Liver (tissue), 9 donors: Measurements from ENCODE around the gene RAPGEF4. TPM values are rescaled to one million over a fixed set of nuclear protein-coding genes. Genes with fewer than 3 reads are reported as not detected.

ENCODE experiments used
- DNase-seq: peaks from one replicate; pipeline ENCODE4 v3.0.0-alpha.2; 2017; ENCODE audit warnings: low spot score
- H3K27ac ChIP-seq, 2 donors: one replicate each; pipeline ENCODE4 v1.7.0; 2013; ENCODE audit warnings: inconsistent platforms in 2 of 2, low read length in 2 of 2, control low read depth in 1 of 2, low read depth in 1 of 2, mild to moderate bottlenecking in 1 of 2
- H3K27me3 ChIP-seq, 4 donors: one replicate each; pipeline versions ENCODE4 v1.6.1 to v1.7.0; 2013; ENCODE audit warnings: low read length in 3 of 4, inconsistent platforms in 1 of 4, mild to moderate bottlenecking in 1 of 4, moderate library complexity in 1 of 4; ENCODE audit not compliant: control insufficient read depth in 4 of 4, insufficient read depth in 4 of 4
- H3K36me3 ChIP-seq, 4 donors: one replicate each; pipeline versions ENCODE4 v1.6.1 to v1.7.0; 2013; ENCODE audit warnings: low read length in 3 of 4, mild to moderate bottlenecking in 3 of 4, low read depth in 1 of 4, moderate library complexity in 1 of 4; ENCODE audit not compliant: control insufficient read depth in 4 of 4, insufficient read depth in 3 of 4
- H3K4me1 ChIP-seq, 4 donors: one replicate each; pipeline versions ENCODE4 v1.6.1 to v1.7.0; 2013; ENCODE audit warnings: low read length in 3 of 4, mild to moderate bottlenecking in 3 of 4, moderate library complexity in 1 of 4; ENCODE audit not compliant: control insufficient read depth in 4 of 4, insufficient read depth in 4 of 4
- H3K4me3 ChIP-seq, 3 donors: one replicate each; pipeline versions ENCODE4 v1.6.1 to v1.7.0; 2013; ENCODE audit warnings: low read length in 3 of 3, control low read depth in 1 of 3, low read depth in 1 of 3, mild to moderate bottlenecking in 1 of 3
- H3K9ac ChIP-seq, 2 donors: one replicate each; pipeline ENCODE4 v1.7.0; 2013; ENCODE audit warnings: low read length in 2 of 2, mild to moderate bottlenecking in 2 of 2, moderate library complexity in 2 of 2, control low read depth in 1 of 2, low read depth in 1 of 2
- H3K9me3 ChIP-seq, 4 donors: one replicate each; pipeline versions ENCODE4 v1.6.1 to v1.7.0; 2013; ENCODE audit warnings: low read length in 3 of 4; ENCODE audit not compliant: control insufficient read depth in 4 of 4
- ATF3 ChIP-seq: IDR thresholded peaks from 2 replicates; pipeline ENCODE4 v1.6.1; 2016; ENCODE audit warnings: antibody characterized with exemption
- FOXA1 ChIP-seq: IDR thresholded peaks from 2 replicates; pipeline ENCODE4 v1.6.1; 2016; ENCODE audit warnings: antibody characterized with exemption
- FOXA2 ChIP-seq: IDR thresholded peaks from 2 replicates; pipeline ENCODE4 v1.6.1; 2016; ENCODE audit warnings: antibody characterized with exemption
- GABPA ChIP-seq, 2 donors: IDR thresholded peaks in 1 of 2; conservative IDR thresholded peaks in 1 of 2; 2 replicates each; pipeline ENCODE4 v1.6.1; 2016; ENCODE audit warnings: antibody characterized with exemption in 2 of 2, mild to moderate bottlenecking in 1 of 2, moderate library complexity in 1 of 2
- HNF4A ChIP-seq, 2 donors: conservative IDR thresholded peaks; 2 replicates each; pipeline ENCODE4 v1.6.1; 2016; ENCODE audit warnings: antibody characterized with exemption in 2 of 2, mild to moderate bottlenecking in 2 of 2
- HNF4G ChIP-seq: IDR thresholded peaks from 2 replicates; pipeline ENCODE4 v1.6.1; 2016; ENCODE audit warnings: antibody characterized with exemption
- JUND ChIP-seq, 2 donors: IDR thresholded peaks; 2 replicates each; pipeline ENCODE4 v1.6.1; 2016; ENCODE audit warnings: antibody characterized with exemption in 2 of 2
- MAX ChIP-seq: IDR thresholded peaks from 2 replicates; pipeline ENCODE4 v1.6.1; 2016; ENCODE audit warnings: antibody characterized with exemption
- NR2F2 ChIP-seq: IDR thresholded peaks from 2 replicates; pipeline ENCODE4 v1.6.1; 2016; ENCODE audit warnings: antibody characterized with exemption
- RAD21 ChIP-seq, 2 donors: IDR thresholded peaks; 2 replicates each; pipeline ENCODE4 v1.6.1; 2016; ENCODE audit warnings: antibody characterized with exemption in 2 of 2, mild to moderate bottlenecking in 2 of 2
- REST ChIP-seq: IDR thresholded peaks from 2 replicates; pipeline ENCODE4 v1.6.1; 2016; ENCODE audit warnings: antibody characterized with exemption, mild to moderate bottlenecking
- RXRA ChIP-seq, 2 donors: IDR thresholded peaks; 2 replicates each; pipeline ENCODE4 v1.6.1; 2017 to 2018; ENCODE audit warnings: antibody characterized with exemption in 2 of 2, mild to moderate bottlenecking in 1 of 2
- TAF1 ChIP-seq: conservative IDR thresholded peaks from 2 replicates; pipeline ENCODE4 v1.6.1; 2016; ENCODE audit warnings: antibody characterized with exemption, mild to moderate bottlenecking
- YY1 ChIP-seq: IDR thresholded peaks from 2 replicates; pipeline ENCODE4 v1.6.1; 2016; ENCODE audit warnings: antibody characterized with exemption, mild to moderate bottlenecking
- ZBTB33 ChIP-seq: IDR thresholded peaks from 2 replicates; pipeline ENCODE4 v1.6.1; 2016; ENCODE audit warnings: antibody characterized with exemption
- WGBS: extraction: QIAGEN DNeasy Blood & Tissue Kit; methylation state at CpG from one replicate; pipeline ENCODE4 v1.1.7; 2013; 5-methylcytosine and 5-hydroxymethylcytosine counted together
- polyA plus RNA-seq, 2 donors: library from polyadenylated mRNA; stranded (reverse) in 1 of 2; unstranded in 1 of 2; fragments of 200-250 nt in 1 of 2; fragments of >200 nt in 1 of 2; fragmentation: Nextera tagmentation in 1 of 2; extraction: Ambion mirVana in 1 of 2; gene quantifications; one replicate each; pipeline versions ENCODE4 v1.2.1 to v1.2.3, GENCODE V29; 2013 to 2015
- total RNA-seq, 2 donors: library from RNA; depleted of rRNA; stranded (reverse); fragments of >200 nt; gene quantifications; one replicate each; pipeline ENCODE4 v1.2.3, GENCODE V29; 2014
- donor health status: healthy.
- donor health status: healthy.
- donor health status: healthy.
- donor health status: healthy.
- donor health status: healthy.

RAPGEF4 gene
- total and polyA plus RNA-seq, 4 donors = 1.5 to 18.2 (median 8.3) TPM

GRCh38 chr2:173032032-173032431 lies 296.4 kb downstream of the RAPGEF4 start (continued):
- TF ChIP-seq HNF4G = no peak
- no peak for TF ChIP-seq ATF3
- TF ChIP-seq NR2F2 = no peak

GRCh38 chr2:173033084-173033483 lies 297.4 kb downstream of the RAPGEF4 start:
- Histone ChIP-seq H3K27me3 (no peaks in the 10 kb centered on the region), H3K9ac (no peak overlapping the region), H3K9me3 (no peaks in the 10 kb centered on the region), H3K4me1 (no peaks in the 10 kb centered on the region), H3K36me3 (peaks cover 0 to 10% (median 9%) of the 10 kb centered on the region in 4 donors), H3K4me3 (no peak overlapping the region), H3K27ac (no peak overlapping the region)
- TF ChIP-seq ZBTB33 = no peak
- no peak for TF ChIP-seq RXRA (IDR thresholded peaks at IDR 0.05)
- no peak for TF ChIP-seq JUND (IDR thresholded peaks at IDR 0.05)
- TF ChIP-seq HNF4G = no peak
- TF ChIP-seq REST = no peak
- no peak for TF ChIP-seq ATF3
- no peak for TF ChIP-seq NR2F2
- TF ChIP-seq YY1 = no peak
- TF ChIP-seq FOXA2 = no peak
- TF ChIP-seq GABPA (IDR thresholded peaks at IDR 0.05 in 1 of 2, conservative IDR thresholded peaks at IDR 0.05 in 1 of 2) = no peak
- WGBS = 97% methylated on average over 3 of the region's 3 CpGs
- DNase-seq = no peak

GRCh38 chr2:173034143-173034542 lies 298.5 kb downstream of the RAPGEF4 start:
- H3K27me3 ChIP-seq = no peaks in the 10 kb centered on the region
- H3K4me3 ChIP-seq = no peak overlapping the region
- TF ChIP-seq REST (no peak), RAD21 (IDR thresholded peaks at IDR 0.05) (no peak), HNF4G (no peak), FOXA1 (no peak), GABPA (IDR thresholded peaks at IDR 0.05 in 1 of 2, conservative IDR thresholded peaks at IDR 0.05 in 1 of 2) (no peak), HNF4A (conservative IDR thresholded peaks at IDR 0.05) (no peak), FOXA2 (no peak), YY1 (no peak), ZBTB33 (no peak), NR2F2 (no peak), MAX (no peak), TAF1 (no peak), RXRA (IDR thresholded peaks at IDR 0.05) (no peak), ATF3 (no peak), JUND (IDR thresholded peaks at IDR 0.05) (no peak)
- WGBS = 81% methylated on average over 7 of the region's 7 CpGs
- peaks cover 0 to 10% (median 7%) of the 10 kb centered on the region in 4 donors for H3K36me3 ChIP-seq
- no peaks in the 10 kb centered on the region for H3K9me3 ChIP-seq
- no peaks in the 10 kb centered on the region for H3K4me1 ChIP-seq
- no peak overlapping the region for H3K9ac ChIP-seq
- no peak for DNase-seq
- no peak overlapping the region for H3K27ac ChIP-seq
